ENCODE data around the gene CTNNA1.

Gene CTNNA1

DNA sequence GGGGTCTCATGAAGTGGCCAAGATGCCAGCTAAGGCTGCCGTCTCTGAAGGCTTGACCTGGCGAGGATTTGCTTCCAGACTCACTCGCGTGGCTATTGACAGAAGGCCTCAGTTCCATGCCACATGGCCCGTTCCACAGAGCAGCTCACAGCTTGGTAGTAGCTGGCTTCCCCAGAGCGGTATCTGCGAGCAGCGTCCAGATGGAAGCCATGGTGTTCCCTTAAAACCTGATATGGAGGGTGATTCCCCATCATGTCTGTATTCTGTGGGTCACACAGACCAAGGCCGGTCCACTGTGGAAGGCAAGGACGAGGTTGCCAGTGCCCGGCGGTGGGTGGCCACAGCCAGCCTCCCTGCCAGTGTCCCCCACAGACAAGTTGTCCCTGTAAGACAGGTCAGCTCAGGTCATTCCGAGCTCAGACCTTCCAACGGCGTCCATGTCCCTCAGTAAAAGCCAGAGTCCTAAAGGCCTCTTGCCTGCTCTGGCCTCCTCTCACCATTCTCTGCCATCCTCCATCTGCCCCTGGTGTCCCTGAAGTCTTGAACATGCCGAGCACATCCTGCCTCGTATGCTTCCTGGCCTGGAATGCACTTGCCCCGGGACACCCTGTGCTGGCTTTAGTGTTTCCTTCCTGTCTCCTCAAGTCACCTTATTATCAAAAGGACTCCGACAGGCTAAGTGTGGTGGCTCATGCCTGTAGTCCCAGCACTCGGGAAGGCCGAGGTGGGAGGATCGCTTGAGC, 183.2 kb downstream of the CTNNA1 start:
- H3K4me3 ChIP-seq (replicated peaks; ENCODE audit: low read depth, low read length): no peak overlapping the region
- TF ChIP-seq, protein P1, sequence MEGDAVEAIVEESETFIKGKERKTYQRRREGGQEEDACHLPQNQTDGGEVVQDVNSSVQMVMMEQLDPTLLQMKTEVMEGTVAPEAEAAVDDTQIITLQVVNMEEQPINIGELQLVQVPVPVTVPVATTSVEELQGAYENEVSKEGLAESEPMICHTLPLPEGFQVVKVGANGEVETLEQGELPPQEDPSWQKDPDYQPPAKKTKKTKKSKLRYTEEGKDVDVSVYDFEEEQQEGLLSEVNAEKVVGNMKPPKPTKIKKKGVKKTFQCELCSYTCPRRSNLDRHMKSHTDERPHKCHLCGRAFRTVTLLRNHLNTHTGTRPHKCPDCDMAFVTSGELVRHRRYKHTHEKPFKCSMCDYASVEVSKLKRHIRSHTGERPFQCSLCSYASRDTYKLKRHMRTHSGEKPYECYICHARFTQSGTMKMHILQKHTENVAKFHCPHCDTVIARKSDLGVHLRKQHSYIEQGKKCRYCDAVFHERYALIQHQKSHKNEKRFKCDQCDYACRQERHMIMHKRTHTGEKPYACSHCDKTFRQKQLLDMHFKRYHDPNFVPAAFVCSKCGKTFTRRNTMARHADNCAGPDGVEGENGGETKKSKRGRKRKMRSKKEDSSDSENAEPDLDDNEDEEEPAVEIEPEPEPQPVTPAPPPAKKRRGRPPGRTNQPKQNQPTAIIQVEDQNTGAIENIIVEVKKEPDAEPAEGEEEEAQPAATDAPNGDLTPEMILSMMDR (IDR thresholded peaks at IDR 0.05; ENCODE audit: insufficient read depth, low read length, poor library complexity, severe bottlenecking): no peak

DNA sequence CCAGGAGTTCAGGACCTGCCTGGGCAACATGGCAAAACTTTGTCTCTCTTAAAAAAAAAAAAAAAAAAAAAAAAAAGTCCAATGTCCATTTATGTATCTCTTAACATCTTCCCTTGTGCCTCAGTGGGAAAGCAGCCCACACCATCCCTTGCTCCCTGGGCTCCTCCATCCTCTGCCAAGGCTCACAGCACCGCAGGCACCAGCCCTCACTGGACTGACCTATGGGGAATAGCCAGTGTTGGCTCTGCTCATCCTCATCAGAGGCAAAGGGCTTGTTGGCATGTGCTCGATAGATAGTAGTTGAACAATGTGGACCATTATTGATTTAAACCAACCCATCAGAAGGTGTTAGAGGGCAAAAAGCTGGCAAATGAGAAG, 183.7 kb downstream of the CTNNA1 start:
- Histone ChIP-seq H3K27me3 (replicated peaks; ENCODE audit: control insufficient read depth, insufficient read depth, low read length) (no peaks in the 10 kb centered on the region), H3K36me3 (ENCODE audit: control insufficient read depth, insufficient read depth, low read length) (peaks cover 14% of the 10 kb centered on the region), H3K4me3 (replicated peaks; ENCODE audit: low read depth, low read length) (no peak overlapping the region)
- TF ChIP-seq, protein P1 (IDR thresholded peaks at IDR 0.05; ENCODE audit: insufficient read depth, low read length, poor library complexity, severe bottlenecking): no peak
- DNase-seq (ENCODE audit: extremely low read depth, insufficient read length): no peak

More for the DNA sequence above, 183.2 kb downstream of the CTNNA1 start:
- Histone ChIP-seq H3K36me3 (ENCODE audit: control insufficient read depth, insufficient read depth, low read length) (peaks cover 16% of the 10 kb centered on the region), H3K27me3 (replicated peaks; ENCODE audit: control insufficient read depth, insufficient read depth, low read length) (no peaks in the 10 kb centered on the region)
- DNase-seq (ENCODE audit: extremely low read depth, insufficient read length): no peak

DNA sequence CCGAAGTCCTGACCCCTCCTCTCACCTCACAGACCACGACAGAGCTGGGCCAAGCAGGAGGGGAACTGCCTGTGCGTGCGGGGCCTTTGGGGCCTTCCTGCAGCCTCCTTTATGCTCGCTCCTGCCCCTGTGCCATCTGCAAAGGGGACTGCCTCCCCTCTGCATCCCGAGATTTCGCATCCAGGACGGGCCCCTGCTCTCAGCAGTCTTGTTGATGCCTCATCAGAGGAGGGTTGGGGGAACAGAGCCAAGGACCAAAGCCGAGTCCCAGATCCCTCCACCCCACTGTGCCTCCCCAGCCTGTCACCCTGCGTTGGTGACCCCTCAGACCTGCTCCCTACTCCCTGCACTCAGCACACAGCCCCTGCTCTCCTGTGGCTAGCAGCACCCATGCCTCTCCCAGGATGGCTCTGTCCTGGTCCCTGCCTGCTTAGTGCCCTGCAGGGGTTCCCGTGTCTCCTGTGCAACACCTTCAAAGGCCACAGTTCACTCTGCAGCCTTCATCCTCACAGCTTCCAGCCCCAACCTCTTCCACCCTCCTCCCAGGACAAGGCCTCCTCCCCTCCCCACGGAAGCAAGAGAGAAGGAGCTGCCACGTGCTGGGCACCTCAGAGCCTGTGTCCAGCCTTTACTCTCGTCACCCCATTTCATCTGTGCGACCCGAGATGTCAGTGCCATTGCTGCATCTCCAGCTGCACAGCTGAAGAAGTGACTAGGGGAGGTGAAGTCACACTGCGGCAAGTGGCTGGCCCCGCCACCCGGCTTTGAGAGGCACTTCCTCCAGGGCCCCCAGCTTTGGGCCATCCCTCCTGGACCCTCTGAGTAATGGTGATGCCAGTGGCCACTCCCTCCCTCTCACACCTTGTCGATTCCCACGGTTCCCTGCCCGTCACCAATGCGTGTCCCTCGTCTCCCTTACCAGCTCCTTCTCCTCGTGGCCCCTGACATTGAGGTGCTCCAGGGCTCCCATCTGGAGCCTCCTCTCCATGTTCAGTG, 184.5 kb downstream of the CTNNA1 start:
- no peak for DNase-seq (ENCODE audit: extremely low read depth, insufficient read length)
- TF ChIP-seq, protein P1 (IDR thresholded peaks at IDR 0.05; ENCODE audit: insufficient read depth, low read length, poor library complexity, severe bottlenecking): no peak
- Histone ChIP-seq H3K36me3 (ENCODE audit: control insufficient read depth, insufficient read depth, low read length) (peaks cover 9% of the 10 kb centered on the region), H3K4me3 (replicated peaks; ENCODE audit: low read depth, low read length) (no peak overlapping the region), H3K27me3 (replicated peaks; ENCODE audit: control insufficient read depth, insufficient read depth, low read length) (no peaks in the 10 kb centered on the region)

- Histone ChIP-seq H3K36me3 (ENCODE audit: control insufficient read depth, insufficient read depth, low read length) (peaks cover 7% of the 10 kb centered on the region), H3K4me3 (replicated peaks; ENCODE audit: low read depth, low read length) (no peak overlapping the region), H3K27me3 (replicated peaks; ENCODE audit: control insufficient read depth, insufficient read depth, low read length) (no peaks in the 10 kb centered on the region)
- no peak for DNase-seq (ENCODE audit: extremely low read depth, insufficient read length)
- TF ChIP-seq, protein P1 (IDR thresholded peaks at IDR 0.05; ENCODE audit: insufficient read depth, low read length, poor library complexity, severe bottlenecking): no peak
Observed at GRCh38 chr5:138938526-138938925, 185.3 kb downstream of the CTNNA1 start.

- TF ChIP-seq, protein P1 (IDR thresholded peaks at IDR 0.05; ENCODE audit: insufficient read depth, low read length, poor library complexity, severe bottlenecking): no peak
- Histone ChIP-seq H3K27me3 (replicated peaks; ENCODE audit: control insufficient read depth, insufficient read depth, low read length) (no peaks in the 10 kb centered on the region), H3K36me3 (ENCODE audit: control insufficient read depth, insufficient read depth, low read length) (peaks cover 11% of the 10 kb centered on the region), H3K4me3 (replicated peaks; ENCODE audit: low read depth, low read length) (no peak overlapping the region)
- DNase-seq (ENCODE audit: extremely low read depth, insufficient read length): no peak
Observed at GRCh38 chr5:138942066-138942465, 188.8 kb downstream of the CTNNA1 start.

Data from GM06990 (cell line).